HepG2 (cell line): ENCODE data around the gene RDH13. TPM values are rescaled to one million over a fixed set of nuclear protein-coding genes. Genes with fewer than 3 reads are reported as not detected.

Experiments
- ATAC-seq: fragments of 200-7000 bp; cut with Tn5 transposase; 3 replicates; pipeline ENCODE4 v1.9.1; 2020; ENCODE audit warnings: mild to moderate bottlenecking, moderate library complexity
- BruUV-seq: library from RNA; stranded (reverse); fragments of 400-500 nt; replicated peaks from 2 replicates; lab custom pipeline; 2021; lab: Mats Ljungman, UMichigan
- CTCF ChIA-PET: fragments of 300-600 bp; formaldehyde crosslinking; extraction: SDS; loops from one replicate; lab custom pipeline; 2021; ENCODE audit warnings: low total read pairs, inconsistent platforms, low intra/inter-chr PET ratio; lab: Yijun Ruan, JAX
- POLR2A ChIA-PET: fragments of 350-600 bp; sonication (Branson Sonifier 250); formaldehyde crosslinking; loops from one replicate; lab custom pipeline; 2020; ENCODE audit warnings: antibody characterized with exemption, inconsistent platforms; lab: Yijun Ruan, JAX
- DNase-seq: peaks from one replicate; pipeline ENCODE4 v3.0.0-alpha.2; 2015; ENCODE audit warnings: low spot score
- FAIRE-seq: peaks from 3 replicates; lab custom pipeline; 2011; peaks lifted over from hg19 to GRCh38; lab: Jason Lieb, UNC
- H2AFZ ChIP-seq: one replicate; pipeline ENCODE4 v1.6.1; 2011; ENCODE audit warnings: low read length, inconsistent platforms
- H3K27ac ChIP-seq: fragments of 300-600 bp; 3 replicates; pipeline ENCODE4 v1.8.0; 2011; ENCODE audit warnings: mixed run types, mild to moderate bottlenecking, mixed read lengths, low read length, inconsistent platforms; ENCODE audit not compliant: insufficient read depth; ENCODE audit errors: extremely low read length
- H3K27me3 ChIP-seq, 2 experiments: fragments of 200-600 bp in 1 of 2; 2 replicates in 1 of 2; 3 replicates in 1 of 2; pipeline versions ENCODE4 v1.6.0 to v1.8.0; 2011; ENCODE audit warnings: low read length in 2 of 2, mild to moderate bottlenecking in 2 of 2, moderate library complexity in 2 of 2, inconsistent platforms in 1 of 2; ENCODE audit not compliant: insufficient read depth in 2 of 2, control insufficient read depth in 1 of 2
- H3K36me3 ChIP-seq, 2 experiments: fragments of 200-600 bp in 1 of 2; replicated peaks in 1 of 2; 2 replicates in 1 of 2; 3 replicates in 1 of 2; pipeline versions ENCODE4 v1.5.1 to v1.8.0; 2011; ENCODE audit warnings: low read length in 2 of 2, inconsistent platforms in 1 of 2; ENCODE audit not compliant: insufficient read depth in 2 of 2, control insufficient read depth in 1 of 2
- H3K4me1 ChIP-seq: 2 replicates; pipeline ENCODE4 v1.5.1; 2012; ENCODE audit warnings: low read length, inconsistent platforms; ENCODE audit not compliant: insufficient read depth
- H3K4me2 ChIP-seq: 2 replicates; pipeline ENCODE4 v1.6.0; 2011; ENCODE audit warnings: low read depth, low read length, inconsistent platforms
- H3K4me3 ChIP-seq, 3 experiments: fragments of 200-600 bp in 1 of 3; sonication (generic), shearing (Covaris generic) in 1 of 3; replicated peaks in 1 of 3; 2 replicates each; pipeline ENCODE4 v1.5.1; 2011 to 2016; ENCODE audit warnings: low read length in 3 of 3, inconsistent platforms in 2 of 3, low read depth in 2 of 3, mild to moderate bottlenecking in 2 of 3, control low read depth in 1 of 3, mixed read lengths in 1 of 3; ENCODE audit not compliant: insufficient read depth in 1 of 3
- H3K79me2 ChIP-seq: one replicate; pipeline ENCODE4 v1.6.1; 2011; ENCODE audit warnings: low read length, inconsistent platforms; ENCODE audit not compliant: insufficient read depth
- H3K9ac ChIP-seq: 2 replicates; pipeline ENCODE4 v1.6.0; 2011; ENCODE audit warnings: mild to moderate bottlenecking, low read depth, low read length, inconsistent platforms; ENCODE audit not compliant: insufficient read depth
- H3K9me3 ChIP-seq: 2 replicates; pipeline ENCODE4 v1.5.1; 2012; ENCODE audit warnings: mild to moderate bottlenecking, low read length
- H4K20me1 ChIP-seq: 2 replicates; pipeline ENCODE4 v1.6.0; 2011; ENCODE audit warnings: inconsistent platforms, mild to moderate bottlenecking, low read length, moderate library complexity; ENCODE audit not compliant: insufficient read depth
- AGO2 ChIP-seq: fragments of 200-400 bp; formaldehyde crosslinking; optimal IDR thresholded peaks from 2 replicates; pipeline ENCODE3; 2017; ENCODE audit warnings: mild to moderate bottlenecking, low read depth, low read length, moderate library complexity
- ATM ChIP-seq: fragments of 450-650 bp; IDR thresholded peaks from 2 replicates; pipeline ENCODE4 v1.7.1; 2017; ENCODE audit warnings: mild to moderate bottlenecking, borderline replicate concordance
- CREB1 ChIP-seq, 2 experiments: fragments of 450-650 bp in 1 of 2; IDR thresholded peaks; 2 replicates each; pipeline ENCODE4 v1.6.1; 2016 to 2017; ENCODE audit warnings: control low read depth in 1 of 2, mild to moderate bottlenecking in 1 of 2, missing compliant biosample characterization in 1 of 2, missing genetic modification characterization in 1 of 2
- MTF2 ChIP-seq: sonication (generic); formaldehyde crosslinking; IDR thresholded peaks from 2 replicates; pipeline ENCODE4 v1.5.0; 2020; ENCODE audit warnings: missing genetic modification reagents, borderline replicate concordance
- NAIF1 ChIP-seq: sonication (generic); formaldehyde crosslinking; IDR thresholded peaks from 2 replicates; pipeline ENCODE4 v1.5.0; 2020; ENCODE audit warnings: mild to moderate bottlenecking, missing genetic modification reagents, borderline replicate concordance
- NONO ChIP-seq, 2 experiments: fragments of 450-650 bp in 1 of 2; sonication (generic) in 1 of 2; formaldehyde crosslinking in 1 of 2; IDR thresholded peaks in 1 of 2; conservative IDR thresholded peaks in 1 of 2; 2 replicates each; pipeline versions ENCODE4 v1.6.1 to v1.8.0; 2017 to 2022; ENCODE audit warnings: mild to moderate bottlenecking in 1 of 2, missing genetic modification reagents in 1 of 2, moderate library complexity in 1 of 2
- PHF21A ChIP-seq: sonication (generic); formaldehyde crosslinking; IDR thresholded peaks from 2 replicates; pipeline ENCODE4 v1.5.0; 2020; ENCODE audit warnings: mild to moderate bottlenecking, missing genetic modification reagents
- RARA ChIP-seq: IDR thresholded peaks from 2 replicates; pipeline ENCODE4 v1.6.1; 2016; ENCODE audit warnings: missing genetic modification reagents, missing compliant biosample characterization
- SIN3A ChIP-seq: IDR thresholded peaks from 2 replicates; pipeline ENCODE4 v1.6.1; 2011; ENCODE audit warnings: low read depth, mild to moderate bottlenecking, control low read depth, low read length, borderline replicate concordance
- TARDBP ChIP-seq: sonication (generic); formaldehyde crosslinking; IDR thresholded peaks from 2 replicates; pipeline ENCODE4 v1.8.0; 2022; ENCODE audit warnings: mild to moderate bottlenecking, missing genetic modification reagents
- ZNF879 ChIP-seq: sonication (generic); formaldehyde crosslinking; IDR thresholded peaks from 2 replicates; pipeline ENCODE4 v1.8.1; 2023; ENCODE audit warnings: missing genetic modification reagents
- WGBS: methylation state at CpG from one replicate; pipeline ENCODE4 v1.1.6; 2017; ENCODE audit warnings: low lambda C conversion rate; 5-methylcytosine and 5-hydroxymethylcytosine counted together
- in situ Hi-C: cut with HindIII; loops from 2 replicates; pipeline ENCODE4 v1.10.0; 2017; ENCODE audit warnings: low pct_unique_long_range_greater_than_20kb; ENCODE audit not compliant: extremely low pct_ligation_motif_present
- intact Hi-C: fragments of 100-400 bp; cut with micrococcal nuclease; formaldehyde crosslinking; loops from one replicate; pipeline ENCODE4 v1.10.0; 2022; ENCODE audit not compliant: unreplicated experiment
- polyA plus RNA-seq, 8 experiments: library from polyadenylated mRNA; depleted of rRNA in 3 of 8; stranded (reverse) in 7 of 8; unstranded in 1 of 8; fragments of >200 nt; fragmentation: Illumina TruSeq in 4 of 8; extraction: Trizol in 4 of 8; gene quantifications; 2 replicates each; pipeline versions ENCODE4 v1.2.1 to v1.2.3, GENCODE V29; 2011 to 2016; ENCODE audit warnings: low read depth in 4 of 8, missing spikeins in 1 of 8, mixed read lengths in 1 of 8; ENCODE audit not compliant: insufficient read depth in 1 of 8
- total RNA-seq, 5 experiments: library from RNA; depleted of rRNA; stranded (reverse); fragments of >200 nt; fragmentation: Illumina TruSeq; extraction: Trizol; gene quantifications; 2 replicates each; pipeline ENCODE4 v1.2.3, GENCODE V29; 2016; ENCODE audit warnings: low read depth in 1 of 5
- TF ChIP-seq, protein P1 (sequence below): sonication (generic); formaldehyde crosslinking; IDR thresholded peaks from 2 replicates; pipeline ENCODE4 v1.4.0; 2020; ENCODE audit warnings: mild to moderate bottlenecking, missing genetic modification reagents
- TF ChIP-seq, protein P2 (sequence below): IDR thresholded peaks from 2 replicates; pipeline ENCODE4 v1.6.1; 2016

Gene RDH13
- total and polyA plus RNA-seq, 2 of the 13 experiments (the other 11 are each of a cell fraction or from before 2014, with no cell fraction given), result 13.4 to 21.5 TPM

DNA sequence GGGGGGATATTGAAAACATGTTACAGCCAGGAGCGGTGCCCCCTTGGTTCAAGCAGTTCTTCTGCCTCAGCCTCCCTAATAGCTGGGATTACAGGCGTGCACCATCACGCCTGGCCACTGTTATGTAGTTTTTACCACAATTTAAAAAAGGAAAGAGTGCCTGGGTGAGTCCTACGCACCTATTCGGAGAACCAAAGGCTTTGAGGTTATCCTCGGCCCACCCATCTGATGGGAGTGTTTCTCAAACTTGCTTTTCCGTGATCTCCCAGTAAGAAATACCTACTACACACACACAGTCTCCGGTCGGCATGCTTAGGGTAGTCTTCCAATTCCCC, 20.6 kb downstream of the RDH13 start (continued):
- TF ChIP-seq RARA (CRISPR knock-in tag) (no peak), NONO (IDR thresholded peaks at IDR 0.05) (no peak), NONO (CRISPR knock-in tag; conservative IDR thresholded peaks at IDR 0.05) (no peak), MTF2 (CRISPR knock-in tag) (no peak), PHF21A (CRISPR knock-in tag) (no peak)
- TF ChIP-seq, protein P1, sequence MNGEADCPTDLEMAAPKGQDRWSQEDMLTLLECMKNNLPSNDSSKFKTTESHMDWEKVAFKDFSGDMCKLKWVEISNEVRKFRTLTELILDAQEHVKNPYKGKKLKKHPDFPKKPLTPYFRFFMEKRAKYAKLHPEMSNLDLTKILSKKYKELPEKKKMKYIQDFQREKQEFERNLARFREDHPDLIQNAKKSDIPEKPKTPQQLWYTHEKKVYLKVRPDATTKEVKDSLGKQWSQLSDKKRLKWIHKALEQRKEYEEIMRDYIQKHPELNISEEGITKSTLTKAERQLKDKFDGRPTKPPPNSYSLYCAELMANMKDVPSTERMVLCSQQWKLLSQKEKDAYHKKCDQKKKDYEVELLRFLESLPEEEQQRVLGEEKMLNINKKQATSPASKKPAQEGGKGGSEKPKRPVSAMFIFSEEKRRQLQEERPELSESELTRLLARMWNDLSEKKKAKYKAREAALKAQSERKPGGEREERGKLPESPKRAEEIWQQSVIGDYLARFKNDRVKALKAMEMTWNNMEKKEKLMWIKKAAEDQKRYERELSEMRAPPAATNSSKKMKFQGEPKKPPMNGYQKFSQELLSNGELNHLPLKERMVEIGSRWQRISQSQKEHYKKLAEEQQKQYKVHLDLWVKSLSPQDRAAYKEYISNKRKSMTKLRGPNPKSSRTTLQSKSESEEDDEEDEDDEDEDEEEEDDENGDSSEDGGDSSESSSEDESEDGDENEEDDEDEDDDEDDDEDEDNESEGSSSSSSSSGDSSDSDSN (CRISPR knock-in tag), result no peak

DNA sequence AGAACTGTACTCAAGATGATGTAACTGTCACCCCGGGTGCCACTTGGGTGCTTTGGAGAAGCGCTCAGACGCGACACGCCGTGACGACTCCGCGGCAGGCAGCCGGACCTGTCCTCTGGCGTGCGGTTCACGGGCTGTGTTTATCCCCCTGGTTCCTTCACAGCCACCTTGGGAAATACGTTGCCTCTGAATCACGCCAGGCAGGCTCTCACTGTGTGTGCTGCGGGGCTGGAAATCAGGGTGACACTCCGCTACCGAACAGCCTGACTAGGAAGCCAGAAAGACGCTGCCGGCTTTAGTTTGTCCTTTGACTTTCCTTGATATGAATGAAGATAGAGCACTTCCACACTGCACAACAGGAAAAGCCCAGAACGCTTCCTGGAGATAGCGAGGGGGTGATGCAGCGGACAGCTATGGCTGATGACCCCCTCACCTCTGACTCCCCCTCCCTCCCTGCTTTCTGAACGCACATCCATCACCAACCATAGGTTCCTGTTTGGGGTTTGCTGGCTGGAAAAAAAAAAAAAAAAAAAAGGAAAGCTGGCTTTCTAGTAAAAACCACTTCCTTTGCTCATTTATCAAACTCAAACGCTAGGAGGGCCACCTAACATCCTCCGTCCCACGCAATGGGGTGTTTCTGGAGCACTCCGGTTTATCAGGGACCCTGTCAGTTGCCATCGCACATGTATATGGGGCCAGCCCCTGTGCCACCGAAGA, 21.2 kb downstream of the RDH13 start:
- no peak overlapping the region for H3K4me2 ChIP-seq
- H3K4me1 ChIP-seq, result no peaks in the 10 kb centered on the region
- H2AFZ ChIP-seq, result no peak overlapping the region
- FAIRE-seq (no peak), ATAC-seq (no peak), DNase-seq (no peak)
- POLR2A ChIA-PET, result no interaction called here
- H3K4me3 ChIP-seq, result no peak overlapping the region
- no TSS peak for BruUV-seq
- in situ Hi-C loops, result no loop called here
- H3K36me3 ChIP-seq, result peaks cover 4 to 24% of the 10 kb centered on the region in 2 experiments; a peak in 4 of 5 replicates
- CTCF ChIA-PET, result no interaction called here
- WGBS, result 97% methylated on average over 30 of the region's 30 CpGs
- no peaks in the 10 kb centered on the region for H4K20me1 ChIP-seq
- no peaks in the 10 kb centered on the region for H3K79me2 ChIP-seq
- no peak overlapping the region for H3K27ac ChIP-seq
- H3K27me3 ChIP-seq, result no peaks in the 10 kb centered on the region
- TF ChIP-seq, protein P2, sequence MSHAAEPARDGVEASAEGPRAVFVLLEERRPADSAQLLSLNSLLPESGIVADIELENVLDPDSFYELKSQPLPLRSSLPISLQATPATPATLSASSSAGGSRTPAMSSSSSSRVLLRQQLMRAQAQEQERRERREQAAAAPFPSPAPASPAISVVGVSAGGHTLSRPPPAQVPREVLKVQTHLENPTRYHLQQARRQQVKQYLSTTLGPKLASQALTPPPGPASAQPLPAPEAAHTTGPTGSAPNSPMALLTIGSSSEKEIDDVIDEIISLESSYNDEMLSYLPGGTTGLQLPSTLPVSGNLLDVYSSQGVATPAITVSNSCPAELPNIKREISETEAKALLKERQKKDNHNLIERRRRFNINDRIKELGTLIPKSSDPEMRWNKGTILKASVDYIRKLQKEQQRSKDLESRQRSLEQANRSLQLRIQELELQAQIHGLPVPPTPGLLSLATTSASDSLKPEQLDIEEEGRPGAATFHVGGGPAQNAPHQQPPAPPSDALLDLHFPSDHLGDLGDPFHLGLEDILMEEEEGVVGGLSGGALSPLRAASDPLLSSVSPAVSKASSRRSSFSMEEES (CRISPR knock-in tag), result no peak
- peak; percentile 51 for TF ChIP-seq AGO2
- no peak for TF ChIP-seq NAIF1 (CRISPR knock-in tag)
- TF ChIP-seq ZNF879, result no peak
- TF ChIP-seq SIN3A, result no peak
- TF ChIP-seq TARDBP (CRISPR knock-in tag), result no peak
- TF ChIP-seq CREB1 (IDR thresholded peaks at IDR 0.05), result no peak
- no peak for TF ChIP-seq CREB1 (CRISPR knock-in tag; IDR thresholded peaks at IDR 0.05)
- no peak for TF ChIP-seq ATM
- TF ChIP-seq, all 625 proteins: peak for 1
- no peaks in the 10 kb centered on the region for H3K9me3 ChIP-seq
- no peak overlapping the region for H3K9ac ChIP-seq
- intact Hi-C loops, result no loop called here
